ENCODE data around the gene ANKFY1.

ANKFY1 gene

GRCh38 chr17:4263282-4264215, at the start of gene ANKFY1:
ANKFY1 (minus strand) TSS chr17:4263979; CDS start chr17:4263941, 38 bp downstream.
- Histone ChIP-seq H3K27ac (peak within 1 kb of the TSS; percentile 81 to 99 (median 93)), H3K4me3 (peak within 1 kb of the TSS; percentile 84 to 100 (median 91))

- H3K27ac ChIP-seq = no peak overlapping the region
- H3K4me3 ChIP-seq = no peak overlapping the region
Observed at GRCh38 chr17:4310354-4311060, 46.7 kb upstream of the ANKFY1 start.

- H3K27ac ChIP-seq = no peak overlapping the region
- H3K4me3 ChIP-seq = no peak overlapping the region
Observed at GRCh38 chr17:4309897-4310296, 46.1 kb upstream of the ANKFY1 start.

- Histone ChIP-seq H3K4me3 (no peak overlapping the region), H3K27ac (no peak overlapping the region)
Observed at GRCh38 chr17:4307179-4307930, 43.6 kb upstream of the ANKFY1 start.

- no peak overlapping the region for H3K27ac ChIP-seq
Observed at GRCh38 chr17:4305224-4305623, 41.4 kb upstream of the ANKFY1 start.

GRCh38 chr17:4304417-4305027, 40.7 kb upstream of the ANKFY1 start:
- no peak overlapping the region for H3K27ac ChIP-seq

More at GRCh38 chr17:4305224-4305623, 41.4 kb upstream of the ANKFY1 start:
- no peak overlapping the region for H3K4me3 ChIP-seq

GRCh38 chr17:4301066-4301465, 37.3 kb upstream of the ANKFY1 start:
- Histone ChIP-seq H3K27ac (no peak overlapping the region), H3K4me3 (no peak overlapping the region)

More at GRCh38 chr17:4304417-4305027, 40.7 kb upstream of the ANKFY1 start:
- H3K4me3 ChIP-seq = no peak overlapping the region

- Histone ChIP-seq H3K4me3 (no peak overlapping the region), H3K27ac (no peak overlapping the region)
Observed at GRCh38 chr17:4297351-4297750, 33.6 kb upstream of the ANKFY1 start.

- Histone ChIP-seq H3K27ac (no peak overlapping the region), H3K4me3 (no peak overlapping the region)
Observed at GRCh38 chr17:4295686-4296085, 31.9 kb upstream of the ANKFY1 start.

GRCh38 chr17:4293572-4293971, 29.8 kb upstream of the ANKFY1 start:
- H3K4me3 ChIP-seq = no peak overlapping the region
- no peak overlapping the region for H3K27ac ChIP-seq

GRCh38 chr17:4287710-4288109, 23.9 kb upstream of the ANKFY1 start:
- Histone ChIP-seq H3K27ac (no peak overlapping the region), H3K4me3 (no peak overlapping the region)

GRCh38 chr17:4276514-4276913, 12.7 kb upstream of the ANKFY1 start:
- Histone ChIP-seq H3K4me3 (no peak overlapping the region), H3K27ac (no peak overlapping the region)

GRCh38 chr17:4272972-4273368, 9.2 kb upstream of the ANKFY1 start:
- H3K27ac ChIP-seq = no peak overlapping the region
- no peak overlapping the region for H3K4me3 ChIP-seq

- no peak overlapping the region for H3K27ac ChIP-seq
Observed at GRCh38 chr17:4272213-4272971, 8.6 kb upstream of the ANKFY1 start.

GRCh38 chr17:4270736-4271135, 7.0 kb upstream of the ANKFY1 start:
- Histone ChIP-seq H3K4me3 (no peak overlapping the region), H3K27ac (no peak overlapping the region)

More at GRCh38 chr17:4272213-4272971, 8.6 kb upstream of the ANKFY1 start:
- H3K4me3 ChIP-seq = no peak overlapping the region

GRCh38 chr17:4269915-4270314, 6.1 kb upstream of the ANKFY1 start:
- H3K27ac ChIP-seq = no peak overlapping the region
- H3K4me3 ChIP-seq = no peak overlapping the region

- H3K27ac ChIP-seq = no peak overlapping the region
- H3K4me3 ChIP-seq = no peak overlapping the region
Observed at GRCh38 chr17:4267402-4267801, 3.6 kb upstream of the ANKFY1 start.

GRCh38 chr17:4266550-4266949, 2.8 kb upstream of the ANKFY1 start:
- no peak overlapping the region for H3K4me3 ChIP-seq
- H3K27ac ChIP-seq = no peak overlapping the region

- Histone ChIP-seq H3K4me3 (peak overlapping the region; percentile 84 to 100 (median 91)), H3K27ac (peak overlapping the region in 17 of 21 experiments; percentile 83 to 99 (median 93))
Observed at GRCh38 chr17:4262703-4263102, 1.1 kb downstream of the ANKFY1 start.

Data from skin epidermis (tissue), 12 donors.